HG03097 (cell line): Measurements from ENCODE around the gene OBP2A.

ENCODE experiments used
- ATAC-seq: cut with Tn5 transposase; IDR thresholded peaks from one replicate; pipeline ENCODE4 v1.9.1; 2021; ENCODE audit not compliant: unreplicated experiment, low FRiP score

OBP2A gene

GRCh38 chr9:135575995-135576631 is 30.2 kb downstream of the OBP2A start:
- no peak for ATAC-seq

- no peak for ATAC-seq
Observed at GRCh38 chr9:135577256-135577655, 31.3 kb downstream of the OBP2A start.

GRCh38 chr9:135579356-135579755 is 33.4 kb downstream of the OBP2A start:
- ATAC-seq, result no peak

- no peak for ATAC-seq
Observed at GRCh38 chr9:135579889-135580660, 34.1 kb downstream of the OBP2A start.

GRCh38 chr9:135580664-135581380 is 34.9 kb downstream of the OBP2A start:
- ATAC-seq, result no peak

GRCh38 chr9:135581636-135582426 is 35.9 kb downstream of the OBP2A start:
- no peak for ATAC-seq

- ATAC-seq, result no peak
Observed at GRCh38 chr9:135582541-135582940, 36.6 kb downstream of the OBP2A start.

GRCh38 chr9:135582966-135583687 is 37.2 kb downstream of the OBP2A start:
- ATAC-seq, result no peak

- ATAC-seq, result no peak
Observed at GRCh38 chr9:135583688-135584011, 37.7 kb downstream of the OBP2A start.

GRCh38 chr9:135584371-135584770 is 38.4 kb downstream of the OBP2A start:
- no peak for ATAC-seq

GRCh38 chr9:135584934-135585333 is 39.0 kb downstream of the OBP2A start:
- ATAC-seq, result no peak

- ATAC-seq, result no peak
Observed at GRCh38 chr9:135586601-135587109, 40.7 kb downstream of the OBP2A start.

- no peak for ATAC-seq
Observed at GRCh38 chr9:135587658-135588057, 41.7 kb downstream of the OBP2A start.

- no peak for ATAC-seq
Observed at GRCh38 chr9:135588371-135588770, 42.4 kb downstream of the OBP2A start.

GRCh38 chr9:135588886-135589595 is 43.1 kb downstream of the OBP2A start:
- ATAC-seq, result no peak

- no peak for ATAC-seq
Observed at GRCh38 chr9:135589596-135590485, 43.9 kb downstream of the OBP2A start.

GRCh38 chr9:135590486-135591079 is 44.7 kb downstream of the OBP2A start:
- ATAC-seq, result no peak
